Activated T-helper 1 cell treated with anti-CD3 and anti-CD28 coated beads, Interleukin-2, amount 50 U/mL, for 16 hours (primary cell): ENCODE results near the gene LIMS1.

Experiments used
- DNase-seq, 2 donors: peaks; one replicate each; pipeline ENCODE4 v3.0.0-alpha.2; 2020; ENCODE audit warnings: low read depth in 1 of 2, low spot score in 1 of 2

Gene LIMS1

DNA sequence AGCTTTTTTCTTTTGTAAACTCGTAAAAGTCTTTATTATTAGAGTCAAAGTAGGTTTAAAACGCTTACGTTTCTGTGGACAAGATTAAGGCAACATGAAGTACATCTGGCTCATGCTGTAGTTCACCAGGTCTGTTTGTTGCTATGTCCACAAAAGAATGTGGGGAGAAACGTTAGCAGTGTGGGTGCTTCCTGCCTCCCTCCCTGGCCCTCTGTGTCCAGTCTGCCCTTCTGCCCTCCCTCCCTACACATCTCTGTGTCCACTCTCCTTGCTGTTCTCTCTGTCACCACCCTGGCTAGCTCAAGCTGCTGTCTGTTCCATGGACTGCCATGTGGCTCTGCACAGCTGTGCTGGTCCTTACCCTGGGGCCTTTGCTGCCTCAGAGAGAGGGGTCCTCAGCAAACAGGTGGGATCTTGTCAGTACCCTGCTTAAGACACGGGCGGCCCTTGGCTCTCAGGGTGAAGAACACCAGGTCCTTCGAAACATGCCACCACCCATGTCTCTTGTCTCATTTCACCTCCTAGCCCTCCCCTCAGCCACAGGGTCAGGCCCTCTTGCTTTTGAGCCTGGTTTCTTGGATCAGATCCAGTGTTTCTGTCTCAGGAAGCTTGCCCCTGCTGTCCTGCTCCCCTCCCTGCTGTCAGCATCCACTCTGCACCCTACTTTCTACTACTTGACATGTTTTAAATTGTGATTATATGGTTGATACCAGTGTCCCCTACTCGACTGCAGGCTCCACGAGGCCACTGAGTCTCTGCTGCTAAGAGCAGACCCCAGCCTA, 79.2 kb downstream of the LIMS1 start:
- DNase-seq = no peak

DNA sequence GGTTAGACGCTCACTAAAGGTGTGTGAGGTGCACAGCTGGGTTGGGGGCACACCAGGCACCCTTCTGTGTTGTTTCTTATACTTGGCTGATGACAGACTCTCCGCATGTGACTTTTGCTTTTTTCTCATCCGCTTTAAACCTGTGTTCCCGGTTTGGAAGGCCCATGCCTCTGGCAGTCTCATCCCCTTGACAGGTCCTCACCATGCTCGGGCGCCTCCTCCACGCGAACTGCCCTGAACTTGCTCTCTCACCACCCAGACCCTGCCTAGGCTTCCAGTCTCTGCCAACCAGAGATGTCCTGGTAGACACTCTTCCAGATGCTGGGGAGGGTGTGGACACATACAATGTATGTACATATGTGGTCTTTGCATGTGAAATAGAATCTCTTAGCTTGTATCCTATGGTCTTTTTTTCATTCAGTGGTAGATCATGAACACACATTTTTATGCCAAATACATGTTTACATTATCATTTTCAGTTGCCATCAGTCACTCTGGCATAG, 79.8 kb downstream of the LIMS1 start:
- no peak for DNase-seq

DNA sequence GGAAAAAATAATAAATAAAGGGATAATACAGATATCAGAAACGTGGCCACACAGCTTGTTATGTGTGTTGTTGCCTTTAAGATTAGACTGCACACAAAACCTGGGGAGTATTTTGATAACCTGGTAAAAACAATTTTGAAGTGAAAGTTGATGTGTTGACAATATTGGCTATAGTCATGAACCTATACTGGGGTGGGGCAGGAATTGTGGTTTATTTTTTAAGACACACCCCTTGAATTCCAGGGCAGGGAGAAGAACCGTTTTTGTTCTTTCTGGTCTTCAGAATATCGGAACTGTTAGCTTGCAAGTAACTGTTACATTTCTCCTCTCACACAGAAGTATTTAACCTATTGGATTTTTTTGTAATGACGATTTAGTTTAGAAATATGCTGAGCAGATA, 80.4 kb downstream of the LIMS1 start:
- DNase-seq = no peak

DNA sequence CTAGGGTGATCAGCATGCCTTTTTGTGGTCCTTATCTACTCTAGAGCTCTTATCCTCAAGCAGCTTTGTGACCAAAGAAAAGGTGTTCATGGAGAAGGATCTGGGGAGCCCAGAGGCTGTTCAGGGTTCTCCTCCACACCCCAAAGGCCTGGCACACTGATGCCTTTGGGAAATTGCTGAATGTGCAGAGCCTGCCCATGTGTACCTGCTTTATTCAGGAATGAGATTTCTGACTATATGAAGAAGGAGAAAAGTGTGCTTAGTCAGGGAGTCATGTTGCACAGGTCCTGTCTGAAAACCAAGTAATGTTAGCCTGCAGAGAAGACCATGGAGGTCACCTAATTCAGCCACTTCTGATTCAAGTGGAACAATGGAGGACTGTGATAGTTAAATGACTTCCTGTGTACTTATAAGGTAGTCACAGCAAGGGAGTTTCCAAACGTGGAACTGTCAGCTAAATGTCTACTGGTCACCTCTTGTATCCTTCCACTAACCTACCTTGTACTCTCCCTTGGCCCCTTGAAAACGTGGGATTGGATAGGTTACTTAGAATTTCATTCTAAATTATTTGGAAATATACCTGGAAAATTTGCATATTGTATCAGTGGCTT, 81.3 kb downstream of the LIMS1 start:
- no peak for DNase-seq

DNA sequence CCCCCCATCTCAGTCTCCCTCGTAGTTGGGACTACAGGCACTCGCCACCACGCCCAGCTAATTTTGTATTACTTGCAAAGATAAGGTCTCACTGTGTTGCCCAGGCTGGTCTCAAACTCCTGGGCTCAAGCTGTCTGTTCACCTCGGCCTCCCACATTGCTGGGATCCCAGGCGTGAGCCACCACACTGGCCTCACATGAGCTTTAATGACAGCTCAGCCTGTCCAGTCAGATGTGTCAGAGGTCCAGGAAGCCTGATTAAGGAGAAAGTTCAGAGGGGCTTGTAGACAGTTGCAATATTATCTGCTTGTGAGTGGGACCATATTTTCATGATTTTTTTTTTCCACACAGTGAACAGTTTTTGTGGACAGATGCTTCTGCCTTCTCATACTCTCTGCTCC, 82.0 kb downstream of the LIMS1 start:
- DNase-seq = no peak

DNA sequence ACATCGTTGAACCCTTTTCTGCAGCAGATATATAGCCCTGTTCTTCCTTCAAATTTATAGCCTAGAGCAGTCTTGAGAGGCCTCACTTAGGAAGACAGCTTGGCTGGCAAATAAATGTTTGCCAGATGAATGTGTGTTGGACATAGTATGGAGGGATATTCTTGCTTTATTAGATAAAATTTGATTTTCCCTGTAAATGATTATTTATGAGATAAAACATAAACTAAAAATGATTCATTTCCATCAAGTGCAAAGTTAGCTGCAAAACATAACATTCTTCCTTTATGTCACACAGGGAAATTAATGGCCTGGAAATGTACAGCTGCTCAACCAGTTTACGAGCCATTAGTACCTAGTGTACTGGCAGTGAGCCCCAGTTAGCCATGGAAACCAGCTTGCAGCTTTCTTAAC, 82.5 kb downstream of the LIMS1 start:
- DNase-seq = no peak

DNA sequence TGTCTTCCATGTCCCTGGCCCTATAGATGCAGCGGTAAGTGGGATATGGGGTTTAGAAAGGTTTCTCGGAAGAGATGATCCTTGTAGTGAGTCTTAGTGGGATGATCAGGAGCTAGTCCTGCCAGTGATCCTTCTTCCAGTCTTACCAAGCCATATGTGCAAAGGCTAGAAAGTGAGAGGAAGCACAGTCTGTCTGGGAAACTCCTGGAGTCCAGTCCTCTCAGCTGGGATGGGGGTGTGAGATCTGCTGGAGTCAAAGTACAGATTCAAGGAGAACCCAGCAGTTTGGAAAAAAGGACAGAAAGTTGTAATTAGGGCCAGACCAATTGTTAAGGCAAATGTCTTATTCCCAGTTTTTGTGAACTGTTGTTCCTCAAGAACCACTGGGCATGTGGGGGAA, 83.3 kb downstream of the LIMS1 start:
- no peak for DNase-seq

DNA sequence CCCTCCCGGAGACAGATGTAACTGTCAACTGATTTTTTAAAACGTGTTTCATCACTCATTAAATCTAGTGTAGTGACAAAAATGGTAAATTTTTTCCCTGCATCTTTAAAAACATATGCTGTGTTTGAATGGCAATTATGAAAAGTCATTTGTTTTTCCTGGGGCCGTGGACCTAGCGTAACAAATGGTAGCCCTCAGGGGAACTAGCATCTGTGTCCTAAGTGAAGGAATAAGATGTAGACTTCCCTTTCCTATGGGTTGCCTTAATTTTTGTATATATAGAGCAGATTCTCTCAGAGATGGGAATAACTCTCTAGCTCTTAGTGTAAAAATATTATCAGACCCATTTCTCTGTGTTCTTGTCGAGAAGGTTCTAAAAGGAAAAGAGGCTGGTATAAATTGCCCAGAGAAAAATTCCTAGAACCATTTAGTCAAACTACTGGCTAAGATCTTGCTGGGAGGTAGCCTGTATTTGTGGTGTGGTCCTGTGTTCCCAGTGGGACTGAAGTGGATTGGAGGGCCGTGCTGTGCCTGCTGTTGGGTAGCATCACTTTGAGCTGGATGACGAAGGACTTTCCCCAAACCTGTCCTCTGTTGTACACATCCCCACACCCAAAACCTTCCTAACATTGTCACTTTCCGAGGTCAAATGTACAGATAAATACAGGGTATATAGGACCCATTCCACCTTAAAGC, 85.8 kb downstream of the LIMS1 start:
- DNase-seq = no peak

DNA sequence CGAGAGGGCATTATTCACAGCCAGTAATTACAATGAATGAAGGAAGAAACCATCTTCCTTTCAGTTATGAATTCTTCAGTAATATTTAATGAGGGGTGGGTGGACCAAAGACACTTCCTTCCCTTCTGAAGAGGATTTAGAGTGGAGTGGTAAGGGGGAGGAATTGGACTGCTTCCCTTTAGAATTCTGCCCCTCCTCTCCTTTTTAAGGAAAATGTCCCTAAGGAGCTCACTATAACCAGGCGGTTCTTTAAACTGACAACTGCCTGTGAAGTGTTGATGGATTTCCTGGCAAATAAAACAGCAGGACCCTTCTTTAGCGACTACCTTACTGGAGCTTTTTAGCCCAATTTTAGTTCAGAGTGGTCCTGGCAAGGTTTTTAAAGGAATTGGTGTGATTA, 86.4 kb downstream of the LIMS1 start:
- DNase-seq = no peak

DNA sequence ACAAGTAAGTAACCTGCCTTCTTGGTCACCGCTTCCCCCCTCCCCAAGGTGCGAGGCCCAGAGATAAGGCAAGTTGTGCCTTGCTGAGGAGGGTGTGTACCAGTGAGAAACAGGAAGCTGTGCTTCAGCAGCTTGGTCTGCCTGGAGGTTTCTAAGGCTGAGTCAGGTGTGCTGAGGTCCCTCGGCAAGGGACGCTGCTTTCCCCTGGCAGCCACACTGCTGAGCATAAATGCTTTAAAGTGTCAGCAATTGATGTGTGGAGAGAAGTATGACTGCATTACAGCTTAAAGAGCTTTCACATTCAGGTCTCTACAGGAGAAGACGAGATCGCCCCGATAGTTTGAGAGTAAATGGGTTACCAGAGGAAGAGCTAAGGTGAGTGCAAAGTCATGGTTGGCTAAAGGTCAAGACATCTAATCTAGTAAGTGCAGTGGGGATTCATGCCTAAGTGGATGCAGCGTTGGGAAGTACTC, 86.9 kb downstream of the LIMS1 start:
- DNase-seq = peak; percentile 58 to 65

DNA sequence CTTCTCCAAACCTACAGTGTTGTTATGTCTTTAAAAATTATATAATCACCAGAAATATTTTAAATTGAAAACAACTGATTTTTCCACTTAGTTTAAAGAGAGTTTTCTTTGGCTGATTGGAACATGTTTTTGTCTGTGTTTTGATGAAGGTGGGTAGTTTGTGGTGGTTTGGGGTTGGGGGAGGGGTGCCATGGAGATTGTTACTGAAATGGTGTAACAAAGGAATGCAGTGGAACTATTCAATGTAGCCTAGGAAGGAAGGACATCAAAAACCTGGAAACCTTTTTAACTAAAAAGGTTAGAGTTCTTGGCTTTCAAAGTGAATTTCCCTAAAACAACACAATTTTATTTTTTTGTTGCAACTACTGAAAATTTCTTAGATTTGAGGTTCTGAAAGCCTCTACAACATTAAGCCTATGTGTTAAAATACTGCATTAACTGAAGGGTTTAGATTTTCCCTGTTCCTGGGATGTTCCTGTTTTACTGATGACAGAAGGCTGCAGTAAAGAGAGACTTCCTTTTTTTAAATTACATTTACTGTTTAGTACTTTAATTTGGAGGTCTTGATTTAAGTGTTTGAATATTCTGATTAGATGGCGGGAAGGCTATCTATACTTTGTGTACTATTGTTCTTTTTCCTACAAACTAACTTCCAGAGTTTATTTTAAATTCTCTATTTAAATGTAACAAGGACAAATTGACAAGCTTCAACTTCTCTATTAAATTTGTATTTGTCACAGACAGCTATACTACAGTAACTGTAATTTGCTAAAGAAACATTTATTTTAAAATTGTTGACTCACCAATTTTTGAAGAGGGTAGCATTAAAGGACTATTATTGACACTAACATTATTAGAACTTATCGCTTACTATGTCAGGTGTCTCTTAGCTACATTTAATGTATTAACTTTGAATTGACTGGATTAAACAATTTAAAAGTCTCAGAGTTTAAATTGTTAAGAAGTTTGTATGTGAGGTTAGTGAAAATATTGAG, 87.7 kb downstream of the LIMS1 start:
- DNase-seq = no peak

DNA sequence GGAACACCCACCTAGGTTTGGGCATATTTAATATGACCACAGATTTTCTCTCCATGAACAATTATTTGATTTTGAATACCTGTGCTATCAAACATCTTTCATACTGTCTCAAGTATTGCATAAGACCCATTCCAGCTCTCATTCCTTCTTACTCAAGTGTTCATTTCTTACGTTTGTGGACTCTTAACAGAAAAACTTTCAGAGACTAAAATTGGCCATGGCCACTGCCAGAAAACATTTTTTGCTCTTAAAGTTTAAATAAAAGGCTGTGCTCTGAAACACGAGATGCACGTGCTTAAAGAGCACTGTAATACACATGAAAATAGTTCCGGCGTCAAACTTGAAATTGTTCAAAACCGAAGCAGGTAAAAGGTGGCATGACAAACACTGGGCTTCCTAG, 89.3 kb downstream of the LIMS1 start:
- DNase-seq = no peak

DNA sequence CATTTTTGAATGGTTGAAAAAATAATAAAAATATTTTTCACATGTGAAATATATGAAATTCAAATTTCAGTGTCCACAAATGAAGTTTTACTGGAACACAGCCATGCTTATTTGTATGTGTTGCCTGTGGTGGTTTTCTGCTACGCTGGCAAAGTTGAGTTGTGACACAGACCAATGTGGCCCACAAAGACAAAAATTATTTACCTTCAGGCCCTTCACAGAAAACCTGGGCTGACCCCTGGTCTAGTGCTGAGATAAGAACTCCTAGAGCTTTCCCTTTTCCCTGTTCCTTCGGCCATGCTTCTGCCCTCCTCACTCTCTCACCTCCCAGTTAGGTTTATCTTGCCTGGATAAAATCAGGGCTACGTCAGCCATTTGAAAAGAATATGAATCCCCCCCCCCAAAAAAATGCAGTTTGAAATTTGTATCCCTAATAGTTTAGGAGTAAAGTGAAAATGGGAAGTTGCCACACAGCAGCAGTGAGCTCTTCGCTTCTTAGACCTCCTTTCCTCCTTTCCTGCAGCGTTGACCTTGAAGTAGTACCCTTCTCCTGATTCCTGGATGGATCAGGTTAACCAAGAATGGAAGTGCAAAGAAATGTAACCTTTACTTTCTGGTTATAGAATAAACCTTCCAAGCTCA, 91.0 kb downstream of the LIMS1 start:
- DNase-seq = no peak

DNA sequence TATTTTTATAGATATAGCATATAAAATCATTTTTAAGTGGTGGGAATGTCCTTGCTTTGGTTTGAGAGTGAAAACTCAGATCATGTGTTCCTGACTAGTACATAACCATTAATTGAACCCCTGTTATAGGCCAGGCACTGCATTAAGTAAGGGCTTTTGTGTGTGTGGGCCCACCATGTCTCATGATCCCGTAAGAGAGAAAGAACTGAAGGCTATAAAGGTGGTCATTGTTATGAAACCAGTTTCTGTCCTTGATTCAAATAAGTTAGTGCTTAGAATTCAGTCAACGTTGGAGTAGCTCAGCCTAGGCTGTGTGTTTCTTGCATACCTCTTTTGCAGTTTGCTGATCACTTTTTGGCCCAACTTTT, 91.5 kb downstream of the LIMS1 start:
- no peak for DNase-seq

DNA sequence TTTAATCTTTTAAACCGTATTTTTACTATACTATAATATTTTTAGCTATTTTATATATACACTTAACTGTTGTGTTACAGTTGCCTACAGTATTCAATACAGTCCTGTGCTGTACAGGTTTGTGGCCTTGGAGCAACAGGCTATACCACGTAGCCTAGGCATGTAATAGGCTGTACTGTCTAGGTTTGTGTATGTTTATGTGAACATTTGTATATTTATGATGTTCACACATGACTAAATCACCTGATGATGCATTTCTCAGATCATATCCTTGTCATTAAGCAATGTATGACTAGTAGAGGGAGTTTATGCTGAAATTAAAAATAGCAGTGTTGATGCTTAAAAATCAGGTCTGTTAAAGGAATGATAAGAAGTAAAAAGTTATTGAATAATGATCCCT, 92.7 kb downstream of the LIMS1 start:
- DNase-seq = no peak

DNA sequence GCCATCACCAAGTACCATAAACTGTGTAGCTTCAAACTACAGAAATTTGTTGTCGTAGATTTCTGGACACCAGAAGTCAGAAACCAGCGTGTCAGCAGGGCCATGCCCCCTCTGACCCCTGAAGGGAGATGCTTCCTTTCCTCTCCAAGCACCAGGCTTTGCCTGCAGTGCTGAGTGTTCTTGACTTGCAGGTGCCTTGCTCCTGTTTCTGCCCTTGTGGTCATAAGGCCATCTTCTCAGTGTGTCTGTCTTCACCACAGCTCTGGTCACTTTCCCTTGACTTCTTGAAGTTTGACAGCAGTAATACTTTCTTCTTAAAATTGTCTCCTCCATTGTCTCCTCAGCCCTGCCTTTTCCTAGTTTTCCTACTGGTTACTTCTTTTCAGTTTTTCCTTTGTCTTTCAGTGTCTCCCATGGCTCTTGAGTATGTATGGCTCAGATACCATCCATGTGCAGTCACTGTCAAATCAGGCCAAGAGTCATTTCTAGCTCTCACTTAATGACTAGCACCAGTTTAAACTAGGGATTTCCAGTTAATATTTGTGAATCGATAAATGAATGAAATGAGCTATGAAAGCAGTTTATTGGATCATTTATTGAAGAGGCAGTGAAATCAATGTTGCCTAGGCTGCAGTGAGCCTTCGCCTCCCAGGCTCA, 93.8 kb downstream of the LIMS1 start:
- DNase-seq = no peak

DNA sequence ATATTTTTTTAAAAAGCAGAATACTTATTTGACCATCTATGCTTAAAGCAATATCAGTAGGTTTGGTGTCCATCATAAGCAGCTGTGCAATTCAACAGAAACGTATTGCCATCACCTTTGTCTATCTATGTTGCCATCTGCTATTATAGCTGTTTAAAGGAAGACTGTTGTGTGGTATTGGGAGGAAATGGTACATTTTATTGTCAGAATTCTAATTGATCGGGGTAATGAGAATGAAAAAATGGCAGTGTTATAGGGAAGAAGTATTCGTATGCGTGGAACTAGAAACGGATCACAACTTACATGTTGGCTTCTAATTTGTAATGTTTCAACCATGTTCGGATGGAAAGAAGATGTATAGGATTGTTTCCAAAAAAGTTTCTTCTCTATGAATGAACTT, 94.7 kb downstream of the LIMS1 start:
- DNase-seq = no peak

DNA sequence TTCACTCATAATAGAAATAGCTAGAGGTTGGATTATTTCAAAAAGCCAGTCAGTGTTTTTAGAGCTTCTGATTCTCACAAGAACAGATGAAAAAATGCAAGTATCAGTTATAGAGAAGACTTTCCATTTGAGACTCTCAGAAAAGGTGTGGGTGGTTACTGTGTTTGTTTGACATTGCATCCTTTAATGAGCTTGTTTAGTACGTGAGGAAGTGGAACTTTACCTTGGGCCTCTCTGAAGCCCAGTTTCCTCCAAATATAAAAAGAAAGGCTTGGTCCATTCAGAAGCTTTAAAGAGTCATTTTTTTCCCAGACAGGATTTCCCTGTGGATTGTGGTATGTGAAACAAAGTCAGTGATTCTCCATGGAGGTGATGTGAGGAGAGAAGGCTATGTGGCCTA, 95.1 kb downstream of the LIMS1 start:
- no peak for DNase-seq

DNA sequence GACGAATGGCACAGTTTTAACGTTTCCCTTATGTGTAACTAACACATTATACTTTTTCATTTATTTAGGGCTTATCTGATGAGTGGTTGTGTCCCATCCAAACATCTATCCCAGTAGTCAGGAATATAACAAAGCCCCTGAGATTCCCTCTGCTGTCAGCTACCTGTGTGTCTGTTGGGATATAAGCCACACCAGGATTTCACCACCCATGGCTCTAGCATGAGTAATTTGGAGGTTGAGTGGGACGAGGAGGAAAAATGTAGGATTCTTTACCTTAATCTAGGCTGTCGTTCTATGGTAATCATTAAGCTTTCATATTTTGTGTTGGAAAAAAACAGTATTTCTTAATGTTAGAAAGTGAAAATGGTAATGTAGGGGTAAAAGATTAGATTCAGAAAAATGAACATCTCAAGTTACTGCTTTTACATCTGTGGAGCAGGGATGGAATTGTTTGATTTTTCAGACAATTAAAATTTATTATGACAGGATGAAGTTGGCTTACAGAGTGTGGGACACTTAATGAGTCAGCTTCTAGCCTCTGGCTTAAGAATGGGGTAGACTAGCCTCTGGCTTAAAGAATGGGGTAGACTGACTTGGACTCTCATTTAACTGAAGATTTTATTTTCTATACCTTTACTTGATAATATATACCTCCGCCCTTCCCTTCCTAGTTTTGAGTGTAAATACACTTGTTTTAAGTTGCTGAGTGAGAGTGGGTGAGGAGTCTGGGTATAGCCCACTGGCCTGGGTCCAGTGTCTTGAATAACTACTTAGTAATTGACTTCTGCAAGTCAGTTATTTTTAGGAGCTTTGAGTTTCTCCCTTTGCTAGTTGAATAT, 96.5 kb downstream of the LIMS1 start:
- no peak for DNase-seq
